Measurements from ENCODE around the gene SYS1. TPM values are rescaled to one million over a fixed set of nuclear protein-coding genes. Genes with fewer than 3 reads are reported as not detected.

Gene SYS1
- total and polyA plus RNA-seq, 2 of the 8 experiments (the other 6 are each of a cell fraction or from before 2014, with no cell fraction given), result 19.6 to 50.8 TPM

DNA sequence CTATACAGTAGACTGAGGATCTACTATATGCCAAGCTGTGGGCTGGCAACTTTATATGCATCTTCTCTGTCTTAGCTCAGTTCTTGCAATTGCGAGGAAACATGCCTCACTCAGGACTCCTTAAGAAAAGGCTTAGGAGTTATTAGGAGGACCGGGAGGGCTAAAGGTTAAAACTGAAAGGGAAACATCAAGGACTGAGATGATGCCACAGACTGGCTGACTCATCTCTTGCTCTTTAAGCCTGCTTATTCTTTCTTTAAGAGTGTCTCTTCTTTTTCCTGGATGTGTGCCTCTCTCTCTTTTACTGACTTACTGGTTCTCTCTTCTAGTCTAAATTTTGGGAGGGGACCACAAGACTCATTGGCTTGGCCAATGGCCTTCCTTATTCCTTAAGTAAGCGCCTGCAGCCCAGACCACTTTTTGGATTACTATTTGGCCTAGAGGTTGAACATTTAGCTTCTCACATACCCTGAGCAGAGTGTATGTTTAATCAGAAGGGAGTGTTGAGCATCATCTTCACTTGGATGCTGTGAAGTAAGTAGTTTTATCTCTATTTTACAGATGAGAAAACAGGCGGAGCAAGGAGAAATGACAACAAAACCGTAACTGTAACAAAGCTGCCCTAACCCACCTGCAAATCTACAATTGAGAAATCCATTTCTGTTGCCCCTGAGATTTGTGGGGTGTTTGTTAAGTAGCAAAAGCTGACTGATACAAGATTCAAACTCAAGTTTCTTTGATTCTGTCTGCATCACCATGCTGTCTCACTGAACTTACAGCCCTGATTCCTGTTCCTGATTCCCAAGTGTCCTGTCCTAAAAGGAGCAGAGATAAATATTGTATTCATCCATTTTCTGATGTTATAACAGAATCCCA is 7.5 kb upstream of the SYS1 start:
- H2BK120ac ChIP-seq (replicated peaks; ENCODE audit: low read depth, low read length), result no peak overlapping the region
- FAIRE-seq, result no peak
- H3K14ac ChIP-seq (ENCODE audit: insufficient read length), result no peak overlapping the region
- H4K5ac ChIP-seq (ENCODE audit: insufficient read length, low read depth, low read length), result no peak overlapping the region
- peaks cover 0 to 11% (median 5%) of the 10 kb centered on the region in 4 experiments; a peak in 4 of 7 replicates for H3K4me1 ChIP-seq (replicated peaks in 1 of 4; ENCODE audit: control insufficient read depth in 3 of 4, insufficient read depth in 4 of 4, low read length in 3 of 4)
- no peaks in the 10 kb centered on the region for H3K79me1 ChIP-seq (ENCODE audit: low read depth, low read length)
- H3K18ac ChIP-seq (ENCODE audit: extremely low read depth, low read length), result no peak overlapping the region
- H4K91ac ChIP-seq (replicated peaks; ENCODE audit: insufficient read length, low read length), result no peak overlapping the region
- H3K4me3 ChIP-seq (ENCODE audit: extremely low read depth in 1 of 4, insufficient read depth in 2 of 4, low read depth in 3 of 4, low read length in 4 of 4), result no peak overlapping the region
- no peaks in the 10 kb centered on the region for H3K79me2 ChIP-seq (ENCODE audit: control insufficient read depth in 1 of 2, insufficient read depth in 2 of 2, low read length in 2 of 2)
- H2AK5ac ChIP-seq (ENCODE audit: low read depth, low read length), result no peak overlapping the region
- no peaks in the 10 kb centered on the region for H4K20me1 ChIP-seq (replicated peaks in 1 of 2; ENCODE audit: control insufficient read depth in 1 of 2, insufficient read depth in 2 of 2, low read length in 2 of 2)
- no peak for TF ChIP-seq RAD21 (IDR thresholded peaks at IDR 0.05 in 1 of 2, conservative IDR thresholded peaks at IDR 0.05 in 1 of 2; ENCODE audit: low read depth in 2 of 2, low read length in 2 of 2)
- no peak for TF ChIP-seq CREB1 (IDR thresholded peaks at IDR 0.05)
- TF ChIP-seq JUND (IDR thresholded peaks at IDR 0.05; ENCODE audit: low read length), result no peak
- no peak for TF ChIP-seq EZH2 (IDR thresholded peaks at IDR 0.05; ENCODE audit: low read depth, low read length, severe bottlenecking)
- TF ChIP-seq ZNF274 (IDR thresholded peaks at IDR 0.05; ENCODE audit: borderline replicate concordance, extremely low read depth, low read length), result no peak
- no peak for TF ChIP-seq CHD2 (IDR thresholded peaks at IDR 0.05; ENCODE audit: low read length)
- H3K23me2 ChIP-seq (ENCODE audit: low read depth, low read length), result no peaks in the 10 kb centered on the region
- no peak overlapping the region for H3K4me2 ChIP-seq (ENCODE audit: insufficient read depth in 1 of 2, low read depth in 2 of 2, low read length in 2 of 2)
- no peak overlapping the region for H2AFZ ChIP-seq (ENCODE audit: low read length)
- no peak overlapping the region for H3K27ac ChIP-seq (ENCODE audit: low read depth, low read length)
- no peak overlapping the region for H3K56ac ChIP-seq (replicated peaks; ENCODE audit: insufficient read length, low read depth, low read length)
- DNase-seq (ENCODE audit: low read depth in 1 of 2, low spot score in 2 of 2), result no peak
- WGBS, 2 experiments (ENCODE audit: extremely low coverage in 1 of 2, insufficient coverage in 1 of 2, insufficient read length in 1 of 2, insufficient replicate concordance in 2 of 2, low coverage in 1 of 2, low lambda C conversion rate in 2 of 2, missing lambda C conversion rate in 1 of 2), result 77% methylated on average over 5 of the region's 5 CpGs; no CpG with 5 or more reads in 1 of the 2 experiments
- no peak overlapping the region for H3K23ac ChIP-seq (ENCODE audit: insufficient read length)
- H3K27me3 ChIP-seq (replicated peaks in 1 of 4; ENCODE audit: control insufficient read depth in 3 of 4, extremely low read depth in 1 of 4, insufficient read depth in 3 of 4, low read length in 3 of 4), result no peaks in the 10 kb centered on the region
- no peak overlapping the region; the same call in 1 of the 2 replicates for H2BK15ac ChIP-seq (ENCODE audit: low read length)
- no peak overlapping the region for H4K8ac ChIP-seq (ENCODE audit: extremely low read depth, insufficient read depth, low read length)
- H2BK20ac ChIP-seq (ENCODE audit: low read length), result no peak overlapping the region
- no peak overlapping the region for H2BK12ac ChIP-seq (ENCODE audit: low read depth, low read length)
- ChIA-PET CTCF (ENCODE audit: partially characterized antibody) (interaction anchor here (0.8 to 2.4 kb wide), 4 partner anchors 11 to 94 kb away, joined by 3 to 12 read pairs (median 4); no protein-coding TSS in a partner anchor), POLR2A (ENCODE audit: partially characterized antibody) (interaction anchor here (1.2 to 13.2 kb wide), 2 partner anchors 9 to 19 kb away, joined by 4 to 113 read pairs; partner anchors contain the start of gene SDC4)
- H3K36me3 ChIP-seq (ENCODE audit: control insufficient read depth in 2 of 4, insufficient read depth in 4 of 4, low read length in 3 of 4), result no peaks in the 10 kb centered on the region
- no peak overlapping the region for H2BK5ac ChIP-seq (ENCODE audit: low read depth, low read length)
- no peak overlapping the region for H3K9ac ChIP-seq (replicated peaks in 1 of 4; ENCODE audit: extremely low read depth in 1 of 4, low read depth in 3 of 4, low read length in 3 of 4)
- no peaks in the 10 kb centered on the region for H3K9me3 ChIP-seq (ENCODE audit: insufficient read depth in 2 of 2, low read depth in 1 of 2, low read length in 1 of 2)
- no peak overlapping the region for H3K4ac ChIP-seq (replicated peaks; ENCODE audit: insufficient read length, low read depth, low read length)

All from H1 (cell line).